Fibroblast of lung (primary cell): Measurements from ENCODE around the gene CPSF4L. TPM values are rescaled to one million over a fixed set of nuclear protein-coding genes. Genes with fewer than 3 reads are reported as not detected.

Experiments
- DNase-seq, 2 donors: peaks; one replicate each; pipeline versions ENCODE4 v3.0.0 to v3.0.0-alpha.2; 2010; ENCODE audit warnings: low read depth in 2 of 2
- H2AFZ ChIP-seq: 2 replicates; pipeline ENCODE4 v1.5.1; 2012; ENCODE audit warnings: low read length, control low read depth, inconsistent platforms
- H3K27ac ChIP-seq: 2 replicates; pipeline ENCODE4 v1.5.1; 2011; ENCODE audit warnings: low read length, control low read depth; ENCODE audit not compliant: insufficient read depth
- H3K27me3 ChIP-seq: 2 replicates; pipeline ENCODE4 v1.5.1; 2011; ENCODE audit warnings: mild to moderate bottlenecking, low read length; ENCODE audit not compliant: control insufficient read depth, insufficient read depth
- H3K36me3 ChIP-seq: 2 replicates; pipeline ENCODE4 v1.5.1; 2011; ENCODE audit warnings: low read length; ENCODE audit not compliant: control insufficient read depth, insufficient read depth
- H3K4me1 ChIP-seq: 2 replicates; pipeline ENCODE4 v1.5.1; 2011; ENCODE audit warnings: low read length; ENCODE audit not compliant: control insufficient read depth, insufficient read depth; ENCODE audit errors: extremely low read depth
- H3K4me2 ChIP-seq: 2 replicates; pipeline ENCODE4 v1.5.1; 2011; ENCODE audit warnings: low read length, control low read depth; ENCODE audit not compliant: insufficient read depth; ENCODE audit errors: extremely low read depth
- H3K4me3 ChIP-seq, 4 experiments: fragments of 200-600 bp in 1 of 4; sonication (generic) in 1 of 4; replicated peaks in 1 of 4; 2 replicates each; pipeline ENCODE4 v1.5.1; 2011 to 2016; ENCODE audit warnings: low read length in 4 of 4, low read depth in 3 of 4, mild to moderate bottlenecking in 3 of 4, control low read depth in 2 of 4, inconsistent platforms in 1 of 4, mixed read lengths in 1 of 4; ENCODE audit not compliant: insufficient read depth in 1 of 4; ENCODE audit errors: control extremely low read depth in 1 of 4
- H3K79me2 ChIP-seq: 2 replicates; pipeline ENCODE4 v1.5.1; 2012; ENCODE audit warnings: mild to moderate bottlenecking, low read length, inconsistent platforms; ENCODE audit not compliant: control insufficient read depth, insufficient read depth
- H3K9ac ChIP-seq: 2 replicates; pipeline ENCODE4 v1.5.1; 2011; ENCODE audit warnings: mild to moderate bottlenecking, low read length, control low read depth; ENCODE audit not compliant: insufficient read depth
- H3K9me3 ChIP-seq: 2 replicates; pipeline ENCODE4 v1.5.1; 2012; ENCODE audit warnings: low read depth, low read length; ENCODE audit not compliant: control insufficient read depth, insufficient read depth
- H4K20me1 ChIP-seq: 2 replicates; pipeline ENCODE4 v1.5.1; 2011; ENCODE audit warnings: low read length; ENCODE audit not compliant: control insufficient read depth, insufficient read depth; ENCODE audit errors: extremely low read depth
- CTCF ChIP-seq, 2 donors: IDR thresholded peaks in 1 of 2; conservative IDR thresholded peaks in 1 of 2; 1 replicate in 1 of 2; 2 replicates in 1 of 2; pipeline ENCODE4 v1.5.1; 2011 to 2012; ENCODE audit warnings: low read length in 2 of 2, control low read depth in 1 of 2, inconsistent platforms in 1 of 2, low read depth in 1 of 2, mild to moderate bottlenecking in 1 of 2
- EZH2 ChIP-seq: IDR thresholded peaks from 2 replicates; pipeline ENCODE4 v1.5.1; 2012; ENCODE audit warnings: low read length, control low read depth, mild to moderate bottlenecking; ENCODE audit errors: missing control alignments
- polyA plus RNA-seq, 2 donors: library from polyadenylated mRNA; depleted of rRNA in 1 of 2; stranded (reverse) in 1 of 2; unstranded in 1 of 2; fragments of >200 nt; gene quantifications; 2 replicates each; pipeline ENCODE4 v1.2.1, GENCODE V29; 2011 to 2012; ENCODE audit warnings: missing spikeins in 1 of 2
- total RNA-seq: library from RNA; depleted of rRNA; stranded (reverse); fragments of >200 nt; gene quantifications from 2 replicates; pipeline ENCODE4 v1.2.1, GENCODE V29; 2014

CPSF4L gene
- total and polyA plus RNA-seq, 2 donors (not counting 1 experiment from before 2014, with no cell fraction given), result not detected

- no peak overlapping the region for H3K4me3 ChIP-seq
- peaks cover 17% of the 10 kb centered on the region for H3K4me1 ChIP-seq
- H4K20me1 ChIP-seq, result no peaks in the 10 kb centered on the region
- H3K27me3 ChIP-seq, result no peaks in the 10 kb centered on the region
- no peak overlapping the region for H3K27ac ChIP-seq
- TF ChIP-seq CTCF (conservative IDR thresholded peaks at IDR 0.05 in 1 of 2, IDR thresholded peaks at IDR 0.05 in 1 of 2; ENCODE audit: low read depth in 1 of 2, low read length in 2 of 2) (no peak), EZH2 (no peak)
- no peaks in the 10 kb centered on the region for H3K9me3 ChIP-seq
- H3K4me2 ChIP-seq, result no peak overlapping the region
- H3K79me2 ChIP-seq, result peaks cover 38% of the 10 kb centered on the region
- H3K9ac ChIP-seq, result no peak overlapping the region
- H3K36me3 ChIP-seq, result no peaks in the 10 kb centered on the region
- DNase-seq, result no peak
- H2AFZ ChIP-seq, result no peak overlapping the region
Measured at GRCh38 chr17:73224663-73225305, 36.9 kb downstream of the CPSF4L start.

GRCh38 chr17:73224237-73224636 lies 37.4 kb downstream of the CPSF4L start:
- H2AFZ ChIP-seq, result no peak overlapping the region
- no peak overlapping the region for H3K9ac ChIP-seq
- no peaks in the 10 kb centered on the region for H4K20me1 ChIP-seq
- peaks cover 36% of the 10 kb centered on the region for H3K79me2 ChIP-seq
- H3K4me1 ChIP-seq, result peaks cover 16% of the 10 kb centered on the region
- DNase-seq, result no peak
- no peak overlapping the region for H3K4me3 ChIP-seq
- no peak for TF ChIP-seq EZH2
- no peak for TF ChIP-seq CTCF (conservative IDR thresholded peaks at IDR 0.05 in 1 of 2, IDR thresholded peaks at IDR 0.05 in 1 of 2; ENCODE audit: low read depth in 1 of 2, low read length in 2 of 2)
- no peaks in the 10 kb centered on the region for H3K9me3 ChIP-seq
- H3K4me2 ChIP-seq, result no peak overlapping the region
- no peak overlapping the region for H3K27ac ChIP-seq
- no peaks in the 10 kb centered on the region for H3K36me3 ChIP-seq
- no peaks in the 10 kb centered on the region for H3K27me3 ChIP-seq

GRCh38 chr17:73223626-73224230 lies 38.0 kb downstream of the CPSF4L start:
- DNase-seq, result no peak
- Histone ChIP-seq H3K27ac (no peak overlapping the region), H4K20me1 (no peaks in the 10 kb centered on the region), H3K9ac (no peak overlapping the region), H3K9me3 (no peaks in the 10 kb centered on the region), H2AFZ (no peak overlapping the region), H3K4me2 (no peak overlapping the region), H3K27me3 (no peaks in the 10 kb centered on the region), H3K36me3 (no peaks in the 10 kb centered on the region), H3K4me1 (peaks cover 11% of the 10 kb centered on the region), H3K4me3 (no peak overlapping the region), H3K79me2 (peaks cover 35% of the 10 kb centered on the region)
- TF ChIP-seq CTCF (conservative IDR thresholded peaks at IDR 0.05 in 1 of 2, IDR thresholded peaks at IDR 0.05 in 1 of 2; ENCODE audit: low read depth in 1 of 2, low read length in 2 of 2), result no peak
- no peak for TF ChIP-seq EZH2
